ENCODE results near the gene SLC16A9.

Gene SLC16A9

DNA sequence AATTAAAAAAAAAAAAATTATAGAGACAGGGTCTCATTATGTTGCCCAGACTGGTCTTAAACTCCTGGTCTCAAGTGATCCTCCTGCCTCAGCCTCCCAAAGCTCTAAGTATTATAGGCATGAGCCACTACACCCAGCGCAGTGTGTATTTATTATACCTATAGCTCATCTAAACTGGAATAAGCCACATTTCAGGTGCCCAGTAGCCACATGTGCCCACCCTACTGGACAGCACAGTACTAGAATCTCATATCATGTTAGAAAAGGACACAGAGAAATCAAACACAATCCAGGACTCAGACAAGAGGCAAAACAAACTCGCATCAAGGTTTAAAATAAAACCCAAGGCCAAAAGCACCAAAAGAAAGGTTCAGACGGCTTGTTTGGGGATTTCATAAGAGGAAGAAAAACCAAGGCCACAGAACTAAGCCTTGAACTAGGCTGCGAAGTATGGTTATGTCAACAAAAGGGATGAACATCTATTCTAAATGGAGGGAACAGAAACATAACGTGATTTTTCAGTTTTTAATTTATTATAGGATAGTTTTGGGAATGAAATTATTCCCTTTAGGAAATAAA lies 32.3 kb downstream of the SLC16A9 start:
- Histone ChIP-seq H3K27me3 (ENCODE audit: insufficient read depth, low read depth, severe bottlenecking) (no peaks in the 10 kb centered on the region), H3K9me3 (ENCODE audit: severe bottlenecking) (no peaks in the 10 kb centered on the region), H3K36me3 (peaks cover 31% of the 10 kb centered on the region), H3K27ac (no peak overlapping the region), H3K4me3 (ENCODE audit: low read depth, low read length) (no peak overlapping the region)
- TF ChIP-seq, protein P1, sequence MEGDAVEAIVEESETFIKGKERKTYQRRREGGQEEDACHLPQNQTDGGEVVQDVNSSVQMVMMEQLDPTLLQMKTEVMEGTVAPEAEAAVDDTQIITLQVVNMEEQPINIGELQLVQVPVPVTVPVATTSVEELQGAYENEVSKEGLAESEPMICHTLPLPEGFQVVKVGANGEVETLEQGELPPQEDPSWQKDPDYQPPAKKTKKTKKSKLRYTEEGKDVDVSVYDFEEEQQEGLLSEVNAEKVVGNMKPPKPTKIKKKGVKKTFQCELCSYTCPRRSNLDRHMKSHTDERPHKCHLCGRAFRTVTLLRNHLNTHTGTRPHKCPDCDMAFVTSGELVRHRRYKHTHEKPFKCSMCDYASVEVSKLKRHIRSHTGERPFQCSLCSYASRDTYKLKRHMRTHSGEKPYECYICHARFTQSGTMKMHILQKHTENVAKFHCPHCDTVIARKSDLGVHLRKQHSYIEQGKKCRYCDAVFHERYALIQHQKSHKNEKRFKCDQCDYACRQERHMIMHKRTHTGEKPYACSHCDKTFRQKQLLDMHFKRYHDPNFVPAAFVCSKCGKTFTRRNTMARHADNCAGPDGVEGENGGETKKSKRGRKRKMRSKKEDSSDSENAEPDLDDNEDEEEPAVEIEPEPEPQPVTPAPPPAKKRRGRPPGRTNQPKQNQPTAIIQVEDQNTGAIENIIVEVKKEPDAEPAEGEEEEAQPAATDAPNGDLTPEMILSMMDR (IDR thresholded peaks at IDR 0.05; ENCODE audit: low read depth, low read length): no peak
- DNase-seq: no peak

DNA sequence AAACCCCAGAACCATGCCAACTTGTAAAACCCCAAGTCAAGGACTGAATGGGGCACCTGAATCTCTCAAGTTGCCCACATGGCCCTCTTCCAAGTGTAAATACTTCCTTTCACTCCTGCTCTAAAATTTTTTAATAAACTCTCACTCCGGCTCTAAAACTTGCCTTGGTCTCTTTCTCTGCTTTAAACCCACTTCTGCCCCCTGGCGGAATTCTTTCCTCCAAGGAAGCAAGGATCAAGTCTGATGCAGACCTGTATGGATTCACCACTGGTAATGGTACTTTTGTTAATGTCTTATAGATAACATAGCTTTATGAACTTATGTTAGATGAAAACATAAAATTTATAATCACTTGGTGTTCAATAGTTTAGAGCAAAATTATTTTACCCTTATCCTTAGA lies 33.8 kb downstream of the SLC16A9 start:
- no peaks in the 10 kb centered on the region for H3K9me3 ChIP-seq (ENCODE audit: severe bottlenecking)
- TF ChIP-seq, protein P1 (IDR thresholded peaks at IDR 0.05; ENCODE audit: low read depth, low read length): no peak
- no peak overlapping the region for H3K27ac ChIP-seq
- no peak overlapping the region for H3K4me3 ChIP-seq (ENCODE audit: low read depth, low read length)
- no peaks in the 10 kb centered on the region for H3K27me3 ChIP-seq (ENCODE audit: insufficient read depth, low read depth, severe bottlenecking)
- H3K36me3 ChIP-seq: peaks cover 36% of the 10 kb centered on the region
- no peak for DNase-seq

DNA sequence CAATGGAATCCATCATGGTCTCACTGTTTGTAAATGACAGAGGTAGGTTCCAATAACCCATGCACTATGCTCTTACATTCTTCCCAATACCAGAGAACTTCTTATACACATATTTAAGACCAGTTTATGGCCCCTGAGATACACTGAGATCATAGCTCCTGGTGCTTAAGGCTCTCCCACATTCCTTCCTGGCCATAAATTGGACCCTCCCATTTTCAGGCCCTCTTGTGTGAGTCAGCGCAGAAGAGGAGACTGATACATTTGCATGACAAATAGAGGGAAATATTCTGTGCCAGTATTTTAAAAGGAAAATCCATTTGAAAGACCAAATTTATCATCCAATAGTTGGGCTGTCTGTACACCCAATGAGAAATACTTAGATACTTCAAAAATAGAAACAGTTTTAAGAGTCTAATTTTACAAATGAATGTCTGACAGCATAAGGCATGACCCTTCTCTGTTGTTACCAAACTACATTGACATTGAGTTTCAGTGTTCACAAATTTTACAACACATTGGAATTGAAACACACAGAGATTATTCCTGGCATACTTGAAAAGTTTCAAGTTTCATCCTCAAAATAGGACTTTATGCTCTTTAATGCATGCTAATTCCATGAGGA lies 35.3 kb downstream of the SLC16A9 start:
- no peaks in the 10 kb centered on the region for H3K27me3 ChIP-seq (ENCODE audit: insufficient read depth, low read depth, severe bottlenecking)
- TF ChIP-seq, protein P1 (IDR thresholded peaks at IDR 0.05; ENCODE audit: low read depth, low read length): no peak

DNA sequence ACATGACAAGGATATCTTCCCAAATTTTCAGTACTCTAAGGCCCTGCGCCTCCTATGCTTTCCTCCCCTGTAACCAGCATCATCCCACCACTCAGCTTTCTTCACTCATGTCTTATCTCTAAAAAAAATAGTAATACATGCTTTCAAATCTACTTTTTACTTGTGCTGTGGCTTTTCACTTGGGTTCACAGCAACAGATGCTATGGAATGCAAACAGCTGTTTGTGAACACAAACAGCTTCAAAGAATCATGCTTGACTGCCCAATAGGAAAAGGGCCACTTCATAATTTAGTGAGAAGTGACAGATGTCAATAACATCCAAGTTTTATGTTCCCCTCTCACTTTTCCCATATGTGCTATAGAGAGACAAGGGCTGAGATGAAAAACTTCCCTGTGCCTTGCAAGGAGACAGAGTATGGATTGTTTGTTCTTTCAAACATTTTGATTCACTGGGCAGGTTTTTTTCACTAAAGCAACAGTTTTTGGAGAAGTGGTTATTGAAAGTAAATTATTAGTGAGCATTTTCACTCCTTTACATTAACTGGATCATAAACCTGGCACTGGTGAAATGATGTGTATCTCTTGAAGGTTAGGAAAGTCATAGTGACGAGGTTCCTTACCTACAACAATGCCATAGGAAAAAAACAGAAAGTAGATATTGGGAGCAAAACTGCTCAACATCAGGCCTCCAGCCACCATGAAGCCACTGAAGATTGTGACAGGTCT lies 37.3 kb downstream of the SLC16A9 start:
- Histone ChIP-seq H3K9me3 (ENCODE audit: severe bottlenecking) (no peaks in the 10 kb centered on the region), H3K4me3 (ENCODE audit: low read depth, low read length) (no peak overlapping the region), H3K27ac (no peak overlapping the region), H3K36me3 (peaks cover 37% of the 10 kb centered on the region), H3K27me3 (ENCODE audit: insufficient read depth, low read depth, severe bottlenecking) (no peaks in the 10 kb centered on the region)
- DNase-seq: no peak
- TF ChIP-seq, protein P1 (IDR thresholded peaks at IDR 0.05; ENCODE audit: low read depth, low read length): no peak

More for the DNA sequence above, 35.3 kb downstream of the SLC16A9 start:
- Histone ChIP-seq H3K36me3 (peaks cover 36% of the 10 kb centered on the region), H3K27ac (no peak overlapping the region), H3K9me3 (ENCODE audit: severe bottlenecking) (no peaks in the 10 kb centered on the region), H3K4me3 (ENCODE audit: low read depth, low read length) (no peak overlapping the region)
- DNase-seq: no peak

DNA sequence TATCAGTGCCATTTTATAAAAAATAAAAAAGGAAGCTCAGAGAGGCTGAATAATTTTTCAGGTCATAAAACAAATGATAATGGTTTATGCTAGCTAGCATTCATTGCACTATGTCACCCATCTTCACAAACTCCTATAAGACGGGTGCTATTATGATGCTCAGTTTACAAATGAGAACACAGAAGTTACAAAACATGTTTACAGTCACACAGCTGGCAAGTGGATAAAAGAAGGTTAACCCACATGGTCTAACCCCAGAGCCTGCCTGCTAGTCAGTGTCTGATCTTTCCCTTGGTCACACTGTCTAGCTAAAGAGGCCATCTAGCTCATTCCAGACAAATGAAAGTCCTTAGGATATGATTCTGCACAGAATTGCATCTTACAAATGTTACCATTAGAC lies 39.4 kb downstream of the SLC16A9 start:
- no peak overlapping the region for H3K27ac ChIP-seq
- no peak overlapping the region for H3K4me3 ChIP-seq (ENCODE audit: low read depth, low read length)
- H3K36me3 ChIP-seq: peaks cover 39% of the 10 kb centered on the region
- no peaks in the 10 kb centered on the region for H3K27me3 ChIP-seq (ENCODE audit: insufficient read depth, low read depth, severe bottlenecking)
- TF ChIP-seq, protein P1 (IDR thresholded peaks at IDR 0.05; ENCODE audit: low read depth, low read length): no peak
- H3K9me3 ChIP-seq (ENCODE audit: severe bottlenecking): no peaks in the 10 kb centered on the region
- no peak for DNase-seq

All from WERI-Rb-1 (cell line).